Liver (tissue), 9 donors: Measurements from ENCODE around the gene CACNG4. TPM values are rescaled to one million over a fixed set of nuclear protein-coding genes. Genes with fewer than 3 reads are reported as not detected.

Experiments
- DNase-seq: peaks from one replicate; pipeline ENCODE4 v3.0.0-alpha.2; 2017; ENCODE audit warnings: low spot score
- H3K27ac ChIP-seq, 2 donors: one replicate each; pipeline ENCODE4 v1.7.0; 2013; ENCODE audit warnings: inconsistent platforms in 2 of 2, low read length in 2 of 2, control low read depth in 1 of 2, low read depth in 1 of 2, mild to moderate bottlenecking in 1 of 2
- H3K27me3 ChIP-seq, 4 donors: one replicate each; pipeline versions ENCODE4 v1.6.1 to v1.7.0; 2013; ENCODE audit warnings: low read length in 3 of 4, inconsistent platforms in 1 of 4, mild to moderate bottlenecking in 1 of 4, moderate library complexity in 1 of 4; ENCODE audit not compliant: control insufficient read depth in 4 of 4, insufficient read depth in 4 of 4
- H3K36me3 ChIP-seq, 4 donors: one replicate each; pipeline versions ENCODE4 v1.6.1 to v1.7.0; 2013; ENCODE audit warnings: low read length in 3 of 4, mild to moderate bottlenecking in 3 of 4, low read depth in 1 of 4, moderate library complexity in 1 of 4; ENCODE audit not compliant: control insufficient read depth in 4 of 4, insufficient read depth in 3 of 4
- H3K4me1 ChIP-seq, 4 donors: one replicate each; pipeline versions ENCODE4 v1.6.1 to v1.7.0; 2013; ENCODE audit warnings: low read length in 3 of 4, mild to moderate bottlenecking in 3 of 4, moderate library complexity in 1 of 4; ENCODE audit not compliant: control insufficient read depth in 4 of 4, insufficient read depth in 4 of 4
- H3K4me3 ChIP-seq, 3 donors: one replicate each; pipeline versions ENCODE4 v1.6.1 to v1.7.0; 2013; ENCODE audit warnings: low read length in 3 of 3, control low read depth in 1 of 3, low read depth in 1 of 3, mild to moderate bottlenecking in 1 of 3
- H3K9ac ChIP-seq, 2 donors: one replicate each; pipeline ENCODE4 v1.7.0; 2013; ENCODE audit warnings: low read length in 2 of 2, mild to moderate bottlenecking in 2 of 2, moderate library complexity in 2 of 2, control low read depth in 1 of 2, low read depth in 1 of 2
- H3K9me3 ChIP-seq, 4 donors: one replicate each; pipeline versions ENCODE4 v1.6.1 to v1.7.0; 2013; ENCODE audit warnings: low read length in 3 of 4; ENCODE audit not compliant: control insufficient read depth in 4 of 4
- CTCF ChIP-seq: fragments of 150-350 bp; IDR thresholded peaks from 2 replicates; pipeline ENCODE4 v1.5.1; 2017; ENCODE audit warnings: improper control_type of control experiment, low read depth, low read length; ENCODE audit not compliant: missing input control
- FOXA1 ChIP-seq: IDR thresholded peaks from 2 replicates; pipeline ENCODE4 v1.6.1; 2016; ENCODE audit warnings: antibody characterized with exemption
- FOXA2 ChIP-seq: IDR thresholded peaks from 2 replicates; pipeline ENCODE4 v1.6.1; 2016; ENCODE audit warnings: antibody characterized with exemption
- GABPA ChIP-seq, 2 donors: IDR thresholded peaks in 1 of 2; conservative IDR thresholded peaks in 1 of 2; 2 replicates each; pipeline ENCODE4 v1.6.1; 2016; ENCODE audit warnings: antibody characterized with exemption in 2 of 2, mild to moderate bottlenecking in 1 of 2, moderate library complexity in 1 of 2
- HNF4A ChIP-seq, 2 donors: conservative IDR thresholded peaks; 2 replicates each; pipeline ENCODE4 v1.6.1; 2016; ENCODE audit warnings: antibody characterized with exemption in 2 of 2, mild to moderate bottlenecking in 2 of 2
- HNF4G ChIP-seq: IDR thresholded peaks from 2 replicates; pipeline ENCODE4 v1.6.1; 2016; ENCODE audit warnings: antibody characterized with exemption
- RAD21 ChIP-seq, 2 donors: IDR thresholded peaks; 2 replicates each; pipeline ENCODE4 v1.6.1; 2016; ENCODE audit warnings: antibody characterized with exemption in 2 of 2, mild to moderate bottlenecking in 2 of 2
- RXRA ChIP-seq, 2 donors: IDR thresholded peaks; 2 replicates each; pipeline ENCODE4 v1.6.1; 2017 to 2018; ENCODE audit warnings: antibody characterized with exemption in 2 of 2, mild to moderate bottlenecking in 1 of 2
- SP1 ChIP-seq: IDR thresholded peaks from 2 replicates; pipeline ENCODE4 v1.6.1; 2018; ENCODE audit warnings: antibody characterized with exemption, mild to moderate bottlenecking
- YY1 ChIP-seq: IDR thresholded peaks from 2 replicates; pipeline ENCODE4 v1.6.1; 2016; ENCODE audit warnings: antibody characterized with exemption, mild to moderate bottlenecking
- WGBS: extraction: QIAGEN DNeasy Blood & Tissue Kit; methylation state at CpG from one replicate; pipeline ENCODE4 v1.1.7; 2013; 5-methylcytosine and 5-hydroxymethylcytosine counted together
- polyA plus RNA-seq, 2 donors: library from polyadenylated mRNA; stranded (reverse) in 1 of 2; unstranded in 1 of 2; fragments of 200-250 nt in 1 of 2; fragments of >200 nt in 1 of 2; fragmentation: Nextera tagmentation in 1 of 2; extraction: Ambion mirVana in 1 of 2; gene quantifications; one replicate each; pipeline versions ENCODE4 v1.2.1 to v1.2.3, GENCODE V29; 2013 to 2015
- total RNA-seq, 2 donors: library from RNA; depleted of rRNA; stranded (reverse); fragments of >200 nt; gene quantifications; one replicate each; pipeline ENCODE4 v1.2.3, GENCODE V29; 2014
- TF ChIP-seq, protein P1 (sequence below): IDR thresholded peaks from 2 replicates; pipeline ENCODE4 v1.6.1; 2016; ENCODE audit warnings: antibody characterized with exemption, mild to moderate bottlenecking
- donor health status: healthy.
- donor health status: healthy.
- donor health status: healthy.
- donor health status: healthy.
- donor health status: healthy.

The CACNG4 gene
- total and polyA plus RNA-seq, 4 donors: 0.02 to 0.09 (median 0.08) TPM; not detected in 1

DNA sequence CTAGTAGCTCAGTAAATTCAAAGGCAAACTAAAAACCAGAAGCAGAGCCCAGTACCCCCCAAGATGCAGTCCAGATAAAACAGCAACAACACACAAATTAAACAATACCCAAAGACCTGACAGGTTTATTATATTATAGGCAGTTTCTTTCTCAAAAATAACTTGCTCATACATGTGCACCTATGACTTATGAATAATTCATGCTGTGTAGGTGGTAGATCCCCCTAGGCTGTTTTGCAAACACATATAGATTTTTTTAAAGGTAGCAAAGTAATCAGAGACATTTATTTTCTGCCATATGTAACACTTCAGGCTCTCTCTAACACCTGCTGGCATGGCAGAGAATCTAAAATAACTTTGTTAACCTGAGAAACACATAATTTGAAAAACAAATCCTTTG lies 107.1 kb downstream of the CACNG4 start:
- H3K36me3 ChIP-seq: no peaks in the 10 kb centered on the region
- H3K9me3 ChIP-seq: no peaks in the 10 kb centered on the region
- TF ChIP-seq RAD21 (IDR thresholded peaks at IDR 0.05): no peak
- no peak for TF ChIP-seq YY1
- no peak for TF ChIP-seq GABPA (IDR thresholded peaks at IDR 0.05 in 1 of 2, conservative IDR thresholded peaks at IDR 0.05 in 1 of 2)
- no peak for TF ChIP-seq SP1
- no peak for TF ChIP-seq RXRA (IDR thresholded peaks at IDR 0.05)
- TF ChIP-seq, protein P1, sequence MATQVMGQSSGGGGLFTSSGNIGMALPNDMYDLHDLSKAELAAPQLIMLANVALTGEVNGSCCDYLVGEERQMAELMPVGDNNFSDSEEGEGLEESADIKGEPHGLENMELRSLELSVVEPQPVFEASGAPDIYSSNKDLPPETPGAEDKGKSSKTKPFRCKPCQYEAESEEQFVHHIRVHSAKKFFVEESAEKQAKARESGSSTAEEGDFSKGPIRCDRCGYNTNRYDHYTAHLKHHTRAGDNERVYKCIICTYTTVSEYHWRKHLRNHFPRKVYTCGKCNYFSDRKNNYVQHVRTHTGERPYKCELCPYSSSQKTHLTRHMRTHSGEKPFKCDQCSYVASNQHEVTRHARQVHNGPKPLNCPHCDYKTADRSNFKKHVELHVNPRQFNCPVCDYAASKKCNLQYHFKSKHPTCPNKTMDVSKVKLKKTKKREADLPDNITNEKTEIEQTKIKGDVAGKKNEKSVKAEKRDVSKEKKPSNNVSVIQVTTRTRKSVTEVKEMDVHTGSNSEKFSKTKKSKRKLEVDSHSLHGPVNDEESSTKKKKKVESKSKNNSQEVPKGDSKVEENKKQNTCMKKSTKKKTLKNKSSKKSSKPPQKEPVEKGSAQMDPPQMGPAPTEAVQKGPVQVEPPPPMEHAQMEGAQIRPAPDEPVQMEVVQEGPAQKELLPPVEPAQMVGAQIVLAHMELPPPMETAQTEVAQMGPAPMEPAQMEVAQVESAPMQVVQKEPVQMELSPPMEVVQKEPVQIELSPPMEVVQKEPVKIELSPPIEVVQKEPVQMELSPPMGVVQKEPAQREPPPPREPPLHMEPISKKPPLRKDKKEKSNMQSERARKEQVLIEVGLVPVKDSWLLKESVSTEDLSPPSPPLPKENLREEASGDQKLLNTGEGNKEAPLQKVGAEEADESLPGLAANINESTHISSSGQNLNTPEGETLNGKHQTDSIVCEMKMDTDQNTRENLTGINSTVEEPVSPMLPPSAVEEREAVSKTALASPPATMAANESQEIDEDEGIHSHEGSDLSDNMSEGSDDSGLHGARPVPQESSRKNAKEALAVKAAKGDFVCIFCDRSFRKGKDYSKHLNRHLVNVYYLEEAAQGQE: no peak
- TF ChIP-seq FOXA2: no peak
- TF ChIP-seq CTCF: no peak
- no peak for TF ChIP-seq HNF4A (conservative IDR thresholded peaks at IDR 0.05)
- no peak for TF ChIP-seq FOXA1
- no peak for TF ChIP-seq HNF4G
- H3K27me3 ChIP-seq: no peaks in the 10 kb centered on the region
- H3K4me1 ChIP-seq: peaks cover 8 to 36% (median 23%) of the 10 kb centered on the region in 4 donors
- H3K9ac ChIP-seq: no peak overlapping the region
- H3K27ac ChIP-seq: no peak overlapping the region
- no peak overlapping the region for H3K4me3 ChIP-seq
- DNase-seq: no peak

- TF ChIP-seq FOXA2 (peak; percentile 15), RXRA (IDR thresholded peaks at IDR 0.05) (peak in 1 of 2 donors; percentile 68), SP1 (no peak), YY1 (peak; percentile 42), HNF4A (conservative IDR thresholded peaks at IDR 0.05) (peak in 1 of 2 donors; percentile 56)
- TF ChIP-seq, protein P1: no peak
- no peak overlapping the region for H3K4me3 ChIP-seq
- no peak overlapping the region for H3K9ac ChIP-seq
- no peaks in the 10 kb centered on the region for H3K36me3 ChIP-seq
- H3K4me1 ChIP-seq: peaks cover 8 to 46% (median 29%) of the 10 kb centered on the region in 4 donors
- no peaks in the 10 kb centered on the region for H3K9me3 ChIP-seq
- H3K27ac ChIP-seq: no peak overlapping the region
- DNase-seq: no peak
- H3K27me3 ChIP-seq: no peaks in the 10 kb centered on the region
- WGBS: 56% methylated on average over 3 of the region's 3 CpGs
Observed at GRCh38 chr17:67072885-67073284, 108.4 kb downstream of the CACNG4 start.
